KMS-11 (cell line): ENCODE data around the gene UBALD2.

Experiments used
- H2AFZ ChIP-seq: fragments of 200-600 bp; sonication (generic); 2 replicates; pipeline ENCODE4 v1.6.1; 2016; ENCODE audit warnings: antibody characterized with exemption, mixed run types, low read depth
- H3K27ac ChIP-seq: fragments of 200-600 bp; sonication (generic); 2 replicates; pipeline ENCODE4 v1.6.1; 2016; ENCODE audit warnings: mild to moderate bottlenecking, mixed run types
- H3K27me3 ChIP-seq: fragments of 200-600 bp; sonication (generic); 2 replicates; pipeline ENCODE4 v1.6.1; 2017; ENCODE audit warnings: mild to moderate bottlenecking, low read depth, mixed run types, moderate library complexity; ENCODE audit not compliant: insufficient read depth
- H3K36me3 ChIP-seq: fragments of 200-600 bp; sonication (generic); 2 replicates; pipeline ENCODE4 v1.6.1; 2017; ENCODE audit warnings: mild to moderate bottlenecking, mixed run types; ENCODE audit not compliant: insufficient read depth
- H3K4me1 ChIP-seq: fragments of 200-600 bp; sonication (generic); 2 replicates; pipeline ENCODE4 v1.6.1; 2016; ENCODE audit warnings: mild to moderate bottlenecking, low read depth, mixed run types; ENCODE audit not compliant: poor library complexity, severe bottlenecking
- H3K4me2 ChIP-seq: fragments of 200-600 bp; sonication (generic); 2 replicates; pipeline ENCODE4 v1.7.0; 2016; ENCODE audit warnings: mild to moderate bottlenecking, mixed run types
- H3K4me3 ChIP-seq: fragments of 200-600 bp; sonication (generic); IDR thresholded peaks from 2 replicates; pipeline ENCODE4 v1.6.1; 2017; ENCODE audit warnings: low read depth, low read length, mixed read lengths; ENCODE audit not compliant: insufficient read depth
- H3K79me2 ChIP-seq: fragments of 200-600 bp; sonication (generic); 2 replicates; pipeline ENCODE4 v1.6.1; 2016; ENCODE audit warnings: low read depth, mixed run types; ENCODE audit not compliant: insufficient read depth
- H3K9ac ChIP-seq: fragments of 200-600 bp; sonication (generic); 2 replicates; pipeline ENCODE4 v1.6.1; 2016; ENCODE audit warnings: mild to moderate bottlenecking, mixed run types
- H4K20me1 ChIP-seq: fragments of 200-600 bp; sonication (generic); 2 replicates; pipeline ENCODE4 v1.6.1; 2016; ENCODE audit warnings: mild to moderate bottlenecking, mixed run types; ENCODE audit not compliant: insufficient read depth
- TF ChIP-seq, protein P1 (sequence below): fragments of 200-600 bp; sonication (generic); conservative IDR thresholded peaks from 2 replicates; pipeline ENCODE4 v1.6.1; 2017; ENCODE audit warnings: low read depth, mild to moderate bottlenecking, antibody characterized with exemption, low read length, moderate library complexity, mixed read lengths

The UBALD2 gene

DNA sequence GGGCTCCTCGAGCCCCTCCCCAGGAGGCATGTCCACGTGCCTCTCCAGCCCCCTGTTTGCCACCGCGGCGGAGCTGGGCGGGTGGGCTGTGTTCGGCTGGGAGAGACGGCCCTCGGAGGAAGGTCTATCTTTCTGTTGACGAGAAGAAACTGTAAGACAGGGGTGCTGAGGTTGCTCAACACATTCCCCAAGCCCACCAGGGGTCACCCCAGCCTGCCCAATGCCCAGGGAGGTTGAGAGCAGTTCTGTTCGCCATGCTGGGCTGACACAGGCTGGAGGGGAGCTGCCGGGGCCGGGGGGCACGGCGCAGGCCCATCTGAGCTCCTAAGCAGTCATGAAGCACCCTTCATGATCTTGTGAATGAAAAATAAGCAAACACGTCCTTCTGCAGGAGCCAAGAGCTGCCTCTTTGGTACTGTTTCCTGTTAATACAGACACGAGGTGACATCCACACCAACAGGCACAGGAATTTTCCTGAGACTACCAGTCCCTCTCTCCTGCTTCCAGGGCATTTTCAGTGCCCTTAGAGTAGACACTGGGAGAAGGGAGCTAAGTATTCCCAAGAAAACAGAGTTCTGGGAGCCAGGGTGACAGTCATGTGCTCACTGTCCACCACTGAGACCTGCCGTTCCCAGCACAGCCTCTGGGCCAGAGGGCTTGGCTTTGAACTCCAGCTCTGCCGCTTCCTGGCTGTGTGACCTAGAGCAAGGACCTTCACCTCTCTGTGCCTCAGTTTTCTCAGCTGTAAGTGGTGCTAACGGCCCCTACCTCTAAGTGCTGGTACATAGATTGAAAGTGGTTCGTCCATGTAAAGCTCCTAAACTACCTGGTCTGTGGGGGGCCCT, 9.2 kb downstream of the UBALD2 start:
- peaks cover 33% of the 10 kb centered on the region for H3K4me1 ChIP-seq
- no peaks in the 10 kb centered on the region for H3K36me3 ChIP-seq
- TF ChIP-seq, protein P1, sequence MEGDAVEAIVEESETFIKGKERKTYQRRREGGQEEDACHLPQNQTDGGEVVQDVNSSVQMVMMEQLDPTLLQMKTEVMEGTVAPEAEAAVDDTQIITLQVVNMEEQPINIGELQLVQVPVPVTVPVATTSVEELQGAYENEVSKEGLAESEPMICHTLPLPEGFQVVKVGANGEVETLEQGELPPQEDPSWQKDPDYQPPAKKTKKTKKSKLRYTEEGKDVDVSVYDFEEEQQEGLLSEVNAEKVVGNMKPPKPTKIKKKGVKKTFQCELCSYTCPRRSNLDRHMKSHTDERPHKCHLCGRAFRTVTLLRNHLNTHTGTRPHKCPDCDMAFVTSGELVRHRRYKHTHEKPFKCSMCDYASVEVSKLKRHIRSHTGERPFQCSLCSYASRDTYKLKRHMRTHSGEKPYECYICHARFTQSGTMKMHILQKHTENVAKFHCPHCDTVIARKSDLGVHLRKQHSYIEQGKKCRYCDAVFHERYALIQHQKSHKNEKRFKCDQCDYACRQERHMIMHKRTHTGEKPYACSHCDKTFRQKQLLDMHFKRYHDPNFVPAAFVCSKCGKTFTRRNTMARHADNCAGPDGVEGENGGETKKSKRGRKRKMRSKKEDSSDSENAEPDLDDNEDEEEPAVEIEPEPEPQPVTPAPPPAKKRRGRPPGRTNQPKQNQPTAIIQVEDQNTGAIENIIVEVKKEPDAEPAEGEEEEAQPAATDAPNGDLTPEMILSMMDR, result no peak
- H3K27ac ChIP-seq, result no peak overlapping the region
- H3K4me2 ChIP-seq, result no peak overlapping the region
- no peak overlapping the region for H3K4me3 ChIP-seq
- no peak overlapping the region for H2AFZ ChIP-seq
- 0 out of 2 replicates have a peak, but pooled peaks cover 2% of the 10 kb centered on the region for H4K20me1 ChIP-seq
- H3K79me2 ChIP-seq, result peaks cover 13% of the 10 kb centered on the region; the same call in 1 of the 2 replicates
- no peaks in the 10 kb centered on the region for H3K27me3 ChIP-seq
- H3K9ac ChIP-seq, result no peak overlapping the region

DNA sequence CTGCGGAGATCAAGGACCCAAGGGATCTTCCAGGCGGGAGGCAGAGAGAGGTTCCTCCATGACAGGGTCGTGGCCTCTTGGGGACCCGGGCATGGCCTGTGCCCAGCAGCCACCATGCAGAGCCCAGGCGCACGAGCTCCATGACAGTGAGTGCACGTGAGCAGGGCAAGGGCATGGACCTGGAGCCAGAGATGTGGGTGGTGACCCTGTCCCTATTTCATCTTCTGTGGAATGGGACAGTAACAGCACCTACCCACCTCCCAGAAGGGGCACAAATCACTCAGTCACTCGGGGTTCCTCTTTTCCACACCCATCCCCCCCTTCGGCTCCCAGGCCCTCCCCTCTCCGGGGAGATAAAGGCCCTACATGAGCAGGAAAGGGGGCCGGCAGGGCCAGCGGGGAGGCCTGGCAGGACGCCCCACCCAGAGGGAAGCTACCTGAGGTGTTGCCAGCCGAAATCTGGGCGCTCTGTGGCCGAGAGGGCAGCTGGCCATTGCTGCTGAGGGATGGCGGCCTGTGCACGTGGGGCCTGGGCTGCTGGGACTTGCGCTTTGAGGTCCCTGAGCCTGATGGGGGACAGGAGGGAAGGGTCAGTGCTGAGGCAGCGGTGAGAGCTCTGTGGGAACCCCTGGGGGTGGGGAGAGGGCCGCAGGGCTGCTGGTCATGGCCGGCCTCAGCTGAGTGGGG, 10.4 kb downstream of the UBALD2 start:
- no peak overlapping the region for H3K4me2 ChIP-seq
- TF ChIP-seq, protein P1, result no peak
- no peaks in the 10 kb centered on the region for H3K27me3 ChIP-seq
- H3K4me1 ChIP-seq, result peaks cover 24% of the 10 kb centered on the region
- no peak overlapping the region for H2AFZ ChIP-seq
- no peak overlapping the region for H3K27ac ChIP-seq
- 0 out of 2 replicates have a peak, but pooled peaks cover 5% of the 10 kb centered on the region for H3K79me2 ChIP-seq
- H4K20me1 ChIP-seq, result no peaks in the 10 kb centered on the region
- H3K36me3 ChIP-seq, result no peaks in the 10 kb centered on the region
- no peak overlapping the region for H3K9ac ChIP-seq
- H3K4me3 ChIP-seq, result no peak overlapping the region

DNA sequence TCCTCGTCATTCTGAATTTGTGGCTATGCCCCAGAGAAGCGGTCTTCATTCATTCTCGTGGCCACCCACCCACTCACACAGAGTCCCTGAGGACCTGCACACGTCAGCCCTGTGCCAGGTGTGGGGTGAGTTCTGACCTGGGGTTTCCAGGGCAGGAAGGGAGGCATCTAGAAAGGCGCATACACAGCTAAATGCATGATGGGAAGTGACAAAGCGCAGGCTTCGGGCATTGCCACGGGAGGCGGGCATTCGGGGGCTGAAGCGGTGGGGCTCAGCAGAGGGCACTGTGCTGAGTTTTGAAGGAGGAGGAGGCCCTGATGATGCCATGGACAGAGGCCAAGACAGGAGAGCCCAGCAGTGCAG, 10.9 kb downstream of the UBALD2 start:
- TF ChIP-seq, protein P1, result no peak
- H3K9ac ChIP-seq, result no peak overlapping the region
- peaks cover 19% of the 10 kb centered on the region for H3K4me1 ChIP-seq
- 0 out of 2 replicates have a peak, but pooled peaks cover 3% of the 10 kb centered on the region for H3K79me2 ChIP-seq
- no peaks in the 10 kb centered on the region for H3K27me3 ChIP-seq
- no peak overlapping the region for H3K4me3 ChIP-seq
- H4K20me1 ChIP-seq, result no peaks in the 10 kb centered on the region
- no peaks in the 10 kb centered on the region for H3K36me3 ChIP-seq
- H3K27ac ChIP-seq, result no peak overlapping the region
- H3K4me2 ChIP-seq, result no peak overlapping the region
- H2AFZ ChIP-seq, result no peak overlapping the region

DNA sequence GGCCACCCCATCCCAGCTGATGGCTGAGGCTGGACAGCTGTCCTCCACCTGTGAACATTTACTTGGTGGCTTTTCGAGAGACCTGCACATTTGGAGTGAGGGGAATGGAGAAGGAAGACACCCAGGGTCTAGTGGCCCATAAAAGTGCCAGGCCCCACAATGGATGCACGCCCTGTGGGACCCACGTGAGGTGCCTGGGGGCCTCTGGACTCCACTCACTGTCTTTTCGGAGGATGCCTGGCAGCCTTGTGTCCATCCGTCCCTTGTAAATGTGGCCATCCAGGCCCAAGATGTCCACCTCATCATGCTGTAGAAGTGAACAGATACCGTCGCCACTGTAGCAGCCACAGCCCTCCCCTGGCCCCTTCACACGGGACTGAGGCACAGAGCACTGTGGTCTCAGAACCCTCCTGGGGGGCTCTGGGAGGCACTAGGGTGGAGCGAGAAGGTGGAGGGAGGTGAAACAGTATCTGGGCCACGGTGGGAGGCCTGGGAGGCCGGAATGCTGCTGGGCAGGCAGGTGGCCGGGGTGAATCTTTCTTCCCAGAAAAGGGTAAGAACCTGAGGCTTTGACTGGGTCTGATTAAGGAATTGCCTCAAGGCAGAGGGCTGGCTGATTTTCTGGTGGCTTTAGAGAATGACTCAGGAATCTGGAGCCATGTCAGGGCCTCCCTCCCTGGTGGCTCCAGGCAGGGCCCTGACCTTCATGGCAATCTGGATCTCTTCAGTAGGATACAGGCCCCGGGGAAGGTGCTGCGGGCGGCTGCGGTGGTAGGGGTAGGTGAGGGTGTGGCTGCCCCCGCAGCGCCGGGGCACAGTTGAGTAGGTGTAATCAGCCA, 11.5 kb downstream of the UBALD2 start:
- H3K27me3 ChIP-seq, result no peaks in the 10 kb centered on the region
- no peak overlapping the region for H3K9ac ChIP-seq
- no peak overlapping the region for H3K4me2 ChIP-seq
- no peaks in the 10 kb centered on the region for H3K36me3 ChIP-seq
- TF ChIP-seq, protein P1, result no peak
- H3K27ac ChIP-seq, result no peak overlapping the region; the same call in 1 of the 2 replicates
- H3K79me2 ChIP-seq, result no peaks in the 10 kb centered on the region
- no peak overlapping the region for H3K4me3 ChIP-seq
- no peak overlapping the region for H2AFZ ChIP-seq
- H3K4me1 ChIP-seq, result peaks cover 16% of the 10 kb centered on the region
- H4K20me1 ChIP-seq, result no peaks in the 10 kb centered on the region
